ENCODE results near the gene DDX10.

- TF ChIP-seq CTCF (IDR thresholded peaks at IDR 0.05) (no peak), POLR2A (IDR thresholded peaks at IDR 0.05) (no peak)
These were observed 148.2 kb downstream of the DDX10 start for GRCh38 chr11:108813086-108813485.
